ENCODE measurements around the gene ECD.
A peak's percentile ranks its signal among the peaks of the same experiment; 100 is the strongest.
"Not testable (repeated sequence)": the region's sequence is repeated elsewhere in the genome, so short reads cannot be mapped to it uniquely, and the experiment has no call there.

The ECD gene

DNA sequence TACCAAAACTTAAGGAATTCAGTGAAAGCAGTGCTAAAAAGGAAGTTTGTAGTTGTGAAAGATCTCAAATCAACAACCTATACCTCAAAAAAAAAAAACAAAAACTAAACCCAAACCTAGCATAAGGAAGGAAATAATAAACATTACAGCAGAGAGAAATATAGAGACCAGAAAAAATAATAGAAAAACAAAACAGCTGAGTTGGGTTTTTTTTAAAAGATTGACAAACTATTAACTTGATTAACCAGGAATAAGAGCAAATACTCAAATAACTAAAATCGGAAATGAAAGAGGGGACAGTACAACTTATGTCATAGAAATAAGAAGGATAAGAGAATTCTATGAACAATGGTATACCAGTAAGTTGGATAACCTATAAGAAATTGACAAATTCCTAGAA lies 6.7 kb downstream of the ECD start:
- no peak for DNase-seq

DNA sequence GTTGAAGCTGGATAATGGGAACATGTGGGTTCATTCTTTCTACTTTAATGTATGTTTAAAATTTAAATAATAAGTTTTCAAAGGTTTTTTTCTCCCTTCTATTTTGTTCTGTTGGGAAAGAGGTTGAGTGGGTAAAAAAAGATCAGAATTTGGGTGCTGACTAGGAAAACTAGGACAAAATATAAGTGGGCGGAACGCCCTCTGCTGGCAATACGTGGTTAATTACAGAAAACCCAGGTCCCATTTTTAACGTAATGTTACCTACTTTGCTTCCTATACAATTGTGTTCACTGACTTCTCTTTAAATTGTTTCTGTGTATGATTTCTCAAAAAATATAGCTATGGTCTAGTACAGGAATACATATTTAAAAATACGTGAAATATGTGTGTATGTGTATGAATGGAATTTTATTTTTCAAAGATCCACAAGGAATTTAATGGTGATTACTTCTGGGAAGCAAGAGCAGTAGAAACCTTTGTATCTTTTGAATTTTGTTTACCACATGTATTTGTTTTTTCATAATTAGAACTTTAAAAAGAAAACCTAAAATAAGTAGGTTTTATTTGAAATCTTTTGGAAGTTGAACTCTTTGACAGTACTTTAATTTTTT lies 8.7 kb downstream of the ECD start:
- DNase-seq: peak in 38 of 56 donors; percentile 0 to 72 (median 14)

DNA sequence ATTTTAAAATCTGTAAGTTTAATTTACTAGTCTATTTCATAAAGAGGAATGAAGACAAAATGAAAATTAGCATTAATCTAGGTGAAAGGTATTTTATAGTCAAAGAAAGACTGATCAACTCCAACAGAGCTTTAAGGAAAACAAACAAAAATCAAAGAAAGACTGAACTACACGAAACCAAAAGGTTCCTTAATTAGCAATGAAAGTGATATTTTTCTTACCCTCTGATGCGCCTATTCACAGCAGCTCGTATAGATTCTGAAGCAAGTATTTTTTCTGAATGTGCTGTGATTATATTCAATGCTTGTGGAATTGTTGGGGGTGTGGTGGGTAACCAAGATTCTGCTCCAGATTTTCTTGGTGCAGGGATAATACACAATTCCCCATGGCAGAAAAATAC lies 11.8 kb downstream of the ECD start:
- no peak for DNase-seq

DNA sequence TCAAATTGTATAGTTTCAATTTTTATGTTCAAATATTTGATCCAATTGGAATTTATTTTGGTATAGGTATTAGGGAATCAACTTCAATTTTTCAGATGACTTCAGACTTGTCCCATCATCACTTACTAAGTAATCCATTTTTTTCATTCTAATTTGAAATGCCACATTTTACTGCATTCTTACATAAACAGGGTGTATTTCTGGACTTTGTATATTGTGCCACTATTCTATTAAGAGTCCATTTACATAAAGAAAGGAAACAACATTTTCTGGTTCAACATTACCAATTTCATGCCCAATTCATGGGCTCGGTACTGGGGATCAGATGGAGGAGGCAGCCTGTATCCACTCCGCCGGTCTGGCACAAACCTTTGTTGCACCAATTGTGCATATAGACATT lies 15.8 kb downstream of the ECD start:
- no peak for DNase-seq

DNA sequence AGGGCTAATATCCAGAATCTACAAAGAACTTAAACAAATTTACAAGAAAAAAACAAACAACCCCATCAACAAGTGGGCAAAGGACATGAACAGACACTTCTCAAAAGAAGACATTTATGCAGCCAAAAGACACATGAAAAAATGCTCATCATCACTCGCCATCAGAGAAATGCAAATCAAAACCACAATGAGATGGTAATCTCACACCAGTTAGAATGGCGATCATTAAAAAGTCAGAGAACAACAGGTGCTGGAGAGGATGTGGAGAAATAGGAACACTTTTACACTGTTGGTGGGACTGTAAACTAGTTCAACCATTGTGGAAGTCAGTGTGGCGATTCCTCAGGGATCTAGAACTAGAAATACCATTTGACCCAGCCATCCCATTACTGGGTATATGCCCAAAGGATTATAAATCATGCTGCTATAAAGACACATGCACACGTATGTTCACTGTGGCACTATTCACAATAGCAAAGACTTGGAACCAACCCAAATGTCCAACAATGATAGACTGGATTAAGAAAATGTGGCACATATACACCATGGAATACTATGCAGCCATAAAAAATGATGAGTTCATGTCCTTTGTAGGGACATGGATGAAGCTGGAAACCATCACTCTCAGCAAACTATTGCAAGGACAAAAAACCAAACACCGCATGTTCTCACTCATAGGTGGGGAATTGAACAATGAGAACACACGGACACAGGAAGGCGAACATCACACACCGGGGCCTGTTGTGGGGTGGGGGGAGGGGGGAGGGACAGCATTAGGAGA lies 17.0 kb downstream of the ECD start:
- DNase-seq: not testable (repeated sequence)

DNA sequence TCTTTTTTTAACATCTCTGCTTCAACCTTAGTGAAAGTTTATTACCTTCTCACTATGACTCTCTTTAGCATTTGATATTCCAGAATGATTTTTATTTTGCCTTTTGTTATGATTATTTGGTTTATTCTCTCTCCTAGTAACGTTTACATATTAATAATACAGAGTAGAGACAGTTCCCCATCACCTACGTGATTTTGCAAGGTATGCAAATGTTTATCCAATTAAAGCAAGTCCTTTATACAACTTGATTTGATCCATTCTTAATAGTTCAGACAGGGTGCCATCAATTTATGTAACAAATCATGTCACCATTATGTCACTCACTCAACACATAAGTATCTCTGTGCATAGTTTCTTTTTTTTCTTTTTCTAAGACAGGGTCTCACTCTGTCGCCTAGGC lies 26.2 kb downstream of the ECD start:
- no peak for DNase-seq

DNA sequence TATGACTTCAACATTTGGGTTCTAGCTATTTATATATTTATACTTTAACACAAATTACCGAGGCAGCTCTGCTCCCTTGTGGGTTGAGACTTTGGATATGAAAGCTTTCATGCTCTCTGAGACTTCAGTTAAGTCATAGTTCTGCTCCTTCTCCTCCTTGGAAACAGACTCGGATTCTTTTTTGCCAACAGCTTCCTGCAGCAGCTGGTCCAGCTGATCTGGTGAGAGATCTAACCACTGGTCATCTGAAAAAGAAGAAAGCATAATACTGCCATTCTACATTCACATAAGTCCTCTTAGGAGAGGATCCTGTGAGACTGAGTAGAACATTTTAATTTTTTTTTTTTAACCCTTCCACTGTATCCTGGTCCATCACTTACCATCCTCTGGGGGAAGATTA lies 28.6 kb downstream of the ECD start:
- no peak for DNase-seq

DNA sequence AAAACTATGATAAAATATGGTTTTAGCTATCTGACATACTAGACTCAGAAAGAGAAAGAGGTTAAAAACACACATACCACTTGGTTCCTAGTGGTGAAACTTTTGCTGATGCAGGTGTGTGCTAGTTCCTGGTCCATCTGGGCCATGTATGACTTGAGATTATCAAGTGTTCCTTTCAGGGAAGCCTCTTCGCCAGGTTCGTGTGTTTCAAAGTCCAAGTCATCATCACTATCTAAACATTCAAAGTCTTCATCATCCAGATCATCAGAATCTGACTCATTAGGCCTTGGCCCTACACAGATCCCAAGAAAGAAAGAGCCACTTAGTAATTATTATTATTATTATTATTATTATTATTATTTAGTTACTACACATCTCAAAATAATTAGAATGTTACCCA lies 31.2 kb downstream of the ECD start:
- DNase-seq: no peak

DNA sequence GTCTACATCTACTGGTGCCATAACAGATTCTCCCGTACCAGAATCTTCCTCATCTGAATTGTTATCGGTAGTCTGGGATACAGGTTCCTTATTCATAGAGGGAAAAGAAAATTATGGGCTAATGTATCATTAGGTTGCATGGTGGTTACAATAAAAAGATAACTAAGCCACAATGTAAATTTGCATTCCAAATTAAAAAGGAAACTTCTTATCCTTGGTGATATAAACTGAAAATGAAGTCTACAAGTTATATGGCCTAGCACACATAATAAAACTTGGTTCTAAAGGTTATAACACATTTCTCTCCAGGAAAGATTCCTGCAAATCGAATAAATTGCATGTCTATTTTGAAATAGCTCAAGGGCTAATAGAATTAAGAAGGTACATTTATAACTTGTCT lies 33.1 kb downstream of the ECD start:
- DNase-seq: no peak

DNA sequence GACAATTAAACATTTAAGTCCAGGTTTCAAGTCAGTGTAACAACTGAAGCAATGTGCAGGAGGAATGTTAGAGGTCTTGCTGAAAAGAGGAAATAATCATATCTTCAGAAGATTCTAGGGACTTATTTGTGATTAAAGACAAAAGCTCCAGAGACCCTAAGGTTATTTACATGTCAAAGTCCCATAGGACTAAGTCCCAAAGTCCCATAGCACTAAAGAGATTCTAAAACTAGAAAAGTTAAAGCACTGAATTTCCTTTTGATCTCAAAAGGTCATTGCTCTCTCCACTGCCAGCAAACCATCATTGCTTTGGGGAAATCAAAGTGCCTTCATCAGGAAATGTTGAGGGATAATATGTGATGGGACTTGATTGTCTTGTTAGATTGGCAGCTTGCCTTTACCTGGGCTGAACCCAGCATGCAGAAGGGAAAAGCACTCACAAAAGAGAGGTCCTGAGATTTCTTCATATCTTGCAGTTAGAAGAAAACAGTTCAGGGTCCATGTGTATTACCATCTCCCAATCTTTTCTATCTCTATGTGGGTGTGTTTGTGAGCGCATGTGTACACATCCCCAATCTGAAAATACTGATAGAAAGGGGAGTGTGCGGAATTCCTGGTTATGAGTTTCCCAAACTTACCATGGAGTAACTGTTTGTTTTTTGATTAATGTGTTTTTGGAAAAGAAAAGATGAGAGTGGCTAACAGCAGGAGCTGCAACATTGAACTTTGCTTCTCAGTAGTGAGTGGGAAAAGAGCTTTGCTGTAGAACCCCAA lies 35.7 kb downstream of the ECD start:
- DNase-seq: no peak

DNA sequence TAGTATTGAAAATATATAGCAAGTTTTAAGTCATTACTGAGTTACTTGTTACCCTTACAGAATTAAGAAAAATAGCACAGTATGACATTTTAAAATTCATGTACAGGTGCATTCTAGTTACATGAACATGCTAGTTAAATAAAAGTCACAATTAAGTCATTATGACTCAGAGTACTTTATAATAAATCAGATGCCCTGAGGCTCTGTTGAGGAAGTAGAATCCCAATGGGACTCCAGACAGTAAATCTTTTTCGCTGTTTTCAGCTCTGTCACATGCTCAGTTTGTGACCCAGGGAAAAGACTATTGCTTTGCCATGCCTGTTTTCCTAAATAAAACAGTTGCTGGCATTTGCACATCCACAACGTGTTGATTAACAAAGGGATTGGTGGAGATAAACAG lies 36.5 kb downstream of the ECD start:
- no peak for DNase-seq

DNA sequence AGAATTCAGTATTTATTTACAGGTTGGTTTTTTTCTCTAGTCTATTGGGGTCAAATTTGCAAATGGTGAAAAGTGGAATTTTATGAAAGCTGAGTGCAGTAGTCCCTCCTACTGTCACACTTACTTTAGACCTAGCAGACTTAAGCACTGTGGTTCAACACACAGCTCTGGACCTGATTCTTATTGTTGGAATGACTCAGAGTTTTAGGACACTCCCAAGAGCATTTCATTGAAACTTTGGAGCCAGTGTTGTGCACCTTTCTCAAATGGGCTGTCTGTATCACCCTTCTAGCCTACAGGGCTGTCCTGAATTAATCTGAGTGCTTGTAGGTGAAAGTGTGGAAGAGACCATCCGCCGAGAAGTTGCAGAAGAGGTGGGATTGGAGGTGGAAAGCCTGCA lies 41.5 kb downstream of the ECD start:
- no peak for DNase-seq

DNA sequence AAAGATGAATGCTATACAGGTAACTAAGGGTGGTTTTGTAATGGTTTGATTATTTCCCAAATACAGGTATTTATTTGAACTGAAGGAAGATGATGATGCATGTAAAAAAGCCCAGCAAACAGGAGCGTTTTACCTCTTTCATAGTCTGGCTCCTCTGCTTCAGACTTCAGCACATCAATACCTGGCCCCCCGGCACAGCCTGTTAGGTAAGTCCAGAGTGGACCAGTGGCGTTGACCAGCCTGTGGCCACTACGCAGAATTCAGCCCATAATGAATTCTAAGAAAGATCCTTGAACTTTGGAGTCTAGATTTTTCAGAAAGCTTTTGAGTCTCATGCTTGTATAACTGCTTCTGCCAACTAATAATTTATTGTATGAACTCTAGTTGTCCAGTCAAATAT lies 47.9 kb downstream of the ECD start:
- no peak for DNase-seq

DNA sequence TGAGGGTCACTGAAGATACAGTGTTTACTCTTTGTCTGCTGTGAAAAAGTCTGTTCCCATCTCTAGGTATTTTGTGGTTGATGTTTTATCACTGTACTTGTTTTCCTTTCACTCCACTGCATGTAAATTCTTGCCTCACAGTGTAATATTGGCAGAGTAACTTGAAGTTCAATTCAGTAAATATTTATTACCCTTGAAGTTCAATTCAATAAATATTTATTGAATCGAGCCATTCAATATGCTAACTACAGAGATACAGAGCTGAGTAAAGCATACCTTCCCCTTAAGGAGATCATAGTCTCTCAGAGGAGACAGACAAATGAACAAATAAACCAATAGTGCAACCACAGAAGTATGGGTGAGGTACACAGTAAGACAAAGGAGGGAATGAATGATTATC lies 48.4 kb downstream of the ECD start:
- DNase-seq: no peak

DNA sequence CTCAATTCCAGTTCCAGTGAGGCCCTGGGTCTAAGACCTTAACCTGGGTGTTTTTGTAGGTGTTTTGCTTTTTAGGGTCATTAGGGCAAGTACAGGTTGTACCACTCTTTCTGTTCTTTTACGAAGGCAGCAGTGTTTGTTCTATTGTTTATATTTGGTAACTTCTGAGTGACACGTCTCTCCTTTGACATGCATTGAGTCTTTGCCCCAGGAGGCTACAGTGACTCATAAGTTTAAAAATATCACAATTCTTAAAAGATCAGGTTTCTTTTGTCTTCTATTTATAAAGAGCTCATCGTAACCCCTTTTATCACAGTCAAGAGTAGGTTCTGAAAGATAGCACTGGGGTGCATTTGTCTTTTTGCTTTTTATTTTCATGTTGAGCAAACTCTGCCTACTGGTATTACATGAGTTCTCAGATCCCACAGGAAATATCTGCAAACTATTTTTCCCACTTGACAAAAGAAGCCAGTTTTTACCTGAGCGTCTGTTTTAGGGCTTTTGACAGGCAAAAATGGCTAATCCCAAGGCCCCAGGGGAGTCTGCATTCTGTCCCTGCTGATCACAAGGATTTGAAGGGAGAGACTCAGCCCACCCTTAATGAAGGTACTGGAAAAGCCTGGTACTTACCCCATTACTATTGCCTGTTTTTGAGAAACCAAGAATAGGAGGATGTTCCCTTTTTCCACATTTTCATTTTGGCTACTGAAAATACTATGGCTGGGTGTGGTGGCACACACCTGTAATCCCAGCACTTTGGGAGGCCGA lies 49.6 kb downstream of the ECD start:
- DNase-seq: no peak

DNA sequence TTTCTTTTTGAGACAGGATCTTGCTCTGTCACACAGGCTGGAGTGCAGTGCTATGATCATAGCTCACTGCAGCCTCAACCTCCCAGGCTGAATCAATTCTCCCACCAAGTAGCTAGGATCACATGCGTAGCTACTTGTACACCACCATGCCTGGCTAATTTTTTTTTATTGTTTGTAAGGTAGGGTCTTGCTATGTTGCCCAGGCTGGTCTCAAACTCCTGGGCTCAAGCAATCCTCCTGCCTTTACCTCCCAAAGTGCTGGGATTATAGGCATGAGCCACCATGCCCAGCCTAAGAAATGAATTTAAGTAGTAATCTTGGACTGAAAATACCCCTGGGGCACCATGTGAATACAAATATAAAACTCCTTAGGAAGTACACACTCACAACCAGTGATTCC lies 51.8 kb downstream of the ECD start:
- DNase-seq: no peak

DNA sequence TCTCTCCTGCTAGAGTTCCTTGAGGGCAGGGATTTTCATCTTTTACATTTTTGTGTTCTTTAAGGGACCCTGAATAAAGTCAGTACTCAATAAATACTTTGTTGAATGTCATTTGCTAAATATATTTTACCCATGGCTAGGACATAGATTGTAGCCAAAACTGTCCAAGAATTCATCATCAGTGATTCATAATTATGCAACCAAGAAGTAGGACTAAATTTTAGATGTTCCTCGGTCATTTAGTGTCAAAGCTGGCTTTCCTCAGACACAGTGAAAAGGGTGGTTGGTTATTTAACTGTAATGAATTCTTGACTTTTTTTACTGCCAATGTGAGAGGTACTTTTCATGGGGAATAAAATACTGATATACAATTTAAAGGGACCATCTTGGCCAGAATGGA lies 54.3 kb downstream of the ECD start:
- DNase-seq: no peak

DNA sequence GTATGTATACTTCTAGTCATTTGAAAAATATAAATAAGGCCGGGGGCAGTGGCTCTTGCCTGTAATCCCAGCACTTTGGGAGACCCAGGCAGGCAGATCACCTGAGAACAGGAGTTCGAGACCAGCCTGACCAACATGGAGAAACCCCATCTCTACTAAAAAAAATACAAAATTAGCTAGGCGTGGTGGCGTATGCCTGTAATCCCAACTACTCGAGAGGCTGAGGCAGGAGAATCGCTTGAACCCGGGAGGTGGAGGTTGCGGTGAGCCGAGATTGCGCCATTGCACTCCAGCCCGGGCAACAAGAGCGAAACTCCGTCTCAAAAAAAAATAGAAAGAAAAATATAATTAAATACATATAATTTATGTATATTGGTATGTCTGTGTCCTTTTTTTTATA lies 55.8 kb downstream of the ECD start:
- DNase-seq: not testable (repeated sequence)

DNA sequence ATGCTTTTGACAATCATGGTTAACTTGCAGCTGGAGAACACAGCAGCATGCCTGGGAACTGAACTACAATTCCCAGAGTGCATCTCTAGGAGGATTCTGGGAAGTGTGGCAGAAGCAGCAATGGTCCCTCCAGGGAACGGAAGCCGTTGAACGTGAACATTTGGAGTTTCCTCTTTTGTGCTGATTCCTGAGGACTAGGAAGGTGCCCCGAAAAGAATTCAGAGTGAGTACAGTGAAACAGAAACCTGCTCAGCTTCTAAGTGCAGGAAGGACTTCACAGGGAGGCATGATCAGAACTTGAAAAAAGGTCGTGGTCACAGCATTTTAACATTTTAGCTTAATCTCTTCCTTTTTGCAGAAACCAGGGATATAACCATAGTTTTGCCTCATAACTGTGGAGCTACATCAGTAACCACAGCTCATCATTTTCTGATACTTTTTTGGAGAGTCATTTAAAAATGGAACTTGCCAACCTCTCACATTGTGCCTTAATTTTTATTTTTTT lies 57.4 kb downstream of the ECD start, which contains the start of gene NUDT13:
Gene NUDT13, plus strand, starts transcription at position 111 of the 505 bp plus-strand sequence. CDS start 3,911 bp downstream, outside the sequence.
- DNase-seq: peak in 53 of 56 donors; percentile 4 to 88 (median 57)

DNA sequence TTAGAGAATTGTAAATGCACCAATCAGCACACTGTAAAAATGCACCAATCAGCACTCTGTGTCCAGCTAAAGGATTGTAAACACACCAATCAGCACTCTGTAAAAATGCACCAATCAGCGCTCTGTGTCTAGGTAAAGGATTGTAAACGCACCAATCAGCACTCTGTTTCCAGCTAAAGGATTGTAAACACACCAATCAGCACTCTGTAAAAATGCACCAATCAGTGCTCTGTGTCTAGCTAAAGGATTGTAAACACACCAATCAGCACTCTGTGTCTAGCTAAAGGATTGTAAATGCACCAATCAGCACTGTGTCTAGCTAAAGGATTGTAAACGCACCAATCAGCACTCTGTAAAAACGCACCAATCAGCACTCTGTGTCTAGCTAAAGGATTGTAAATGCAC lies 58.6 kb downstream of the ECD start:
- not testable (repeated sequence) for DNase-seq

DNA sequence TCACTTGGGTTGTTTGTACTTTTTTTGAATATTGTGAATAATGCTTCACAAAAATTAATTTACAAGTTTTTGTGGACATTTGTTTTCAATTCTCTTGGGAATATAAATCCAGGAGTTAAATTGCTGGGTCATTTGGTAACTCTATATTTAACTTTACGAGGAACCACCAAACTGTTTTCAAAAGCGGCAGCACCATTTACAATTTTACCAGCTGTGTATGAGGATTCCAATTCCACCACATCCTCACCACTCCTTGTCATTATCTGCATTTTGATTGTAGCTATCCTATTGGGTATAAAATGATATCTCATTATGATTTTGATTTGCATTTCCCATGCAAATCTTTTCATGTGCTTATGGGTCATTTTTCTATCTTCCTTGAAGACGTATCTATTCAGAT lies 61.5 kb downstream of the ECD start:
- DNase-seq: no peak

Measured in nucleus accumbens (tissue), 56 donors.